A549 (cell line): ENCODE results near the gene ADGRL3. TPM values are rescaled to one million over a fixed set of nuclear protein-coding genes. Genes with fewer than 3 reads are reported as not detected.

ENCODE experiments used
- ATAC-seq, 2 experiments: fragments of 200-7000 bp in 1 of 2; fragments of >200 bp in 1 of 2; cut with Nextera tagmentation in 1 of 2; cut with Tn5 transposase in 1 of 2; 3 replicates each; pipeline versions ENCODE4 v1.8.0 to v1.9.1; 2018 to 2020; ENCODE audit warnings: mild to moderate bottlenecking in 1 of 2, moderate library complexity in 1 of 2
- CTCF ChIA-PET: fragments of 300-600 bp; sonication (Branson Sonifier 250); formaldehyde crosslinking; extraction: SDS; loops from one replicate; lab custom pipeline; 2021; ENCODE audit warnings: antibody characterized with exemption, inconsistent platforms; lab: Yijun Ruan, JAX
- POLR2A ChIA-PET: fragments of 350-600 bp; formaldehyde crosslinking; extraction: SDS; loops from one replicate; lab custom pipeline; 2021; ENCODE audit warnings: antibody characterized with exemption, inconsistent platforms; lab: Yijun Ruan, JAX
- DNase-seq, 2 experiments: peaks; one replicate each; pipeline versions ENCODE4 v3.0.0 to v3.0.0-alpha.2; 2011 to 2016; ENCODE audit warnings: low read depth in 1 of 2, low spot score in 1 of 2
- FAIRE-seq: peaks from 2 replicates; lab custom pipeline; 2011; peaks lifted over from hg19 to GRCh38; lab: Jason Lieb, UNC
- H3K27ac ChIP-seq, 2 experiments: fragments of >200 bp; sonication (Bioruptor Twin); formaldehyde crosslinking; 3 replicates each; pipeline ENCODE4 v1.5.1; 2016 to 2017
- H3K4me1 ChIP-seq: fragments of >200 bp; sonication (Bioruptor Twin); formaldehyde crosslinking; 3 replicates; pipeline ENCODE4 v1.6.1; 2016
- H3K4me2 ChIP-seq: fragments of >200 bp; sonication (Bioruptor Twin); formaldehyde crosslinking; 3 replicates; pipeline ENCODE4 v1.6.1; 2016
- H3K4me3 ChIP-seq: fragments of >200 bp; sonication (Bioruptor Twin); formaldehyde crosslinking; 3 replicates; pipeline ENCODE4 v1.5.1; 2016
- H3K9me3 ChIP-seq: fragments of >200 bp; sonication (Bioruptor Twin); formaldehyde crosslinking; 3 replicates; pipeline ENCODE4 v1.6.1; 2016
- BHLHE40 ChIP-seq: IDR thresholded peaks from 2 replicates; pipeline ENCODE4 v1.6.1; 2012; ENCODE audit warnings: low read depth, low read length, inconsistent platforms
- CEBPB ChIP-seq, 2 experiments: fragments of >200 bp in 1 of 2; sonication (Bioruptor Twin) in 1 of 2; formaldehyde crosslinking in 1 of 2; IDR thresholded peaks; 2 replicates each; pipeline ENCODE4 v1.6.1; 2012 to 2016
- CHD2 ChIP-seq: fragments of 150-350 bp; IDR thresholded peaks from 2 replicates; pipeline ENCODE4 v1.6.1; 2014; ENCODE audit warnings: low read length; ENCODE audit not compliant: partially characterized antibody
- CHD4 ChIP-seq: fragments of 200-600 bp; sonication (generic); IDR thresholded peaks from 2 replicates; pipeline ENCODE4 v1.6.1; 2016; ENCODE audit warnings: antibody characterized with exemption, mild to moderate bottlenecking, borderline replicate concordance
- EHF ChIP-seq: fragments of 250-450 bp; sonication (Bioruptor Pico); IDR thresholded peaks from 2 replicates; pipeline ENCODE4 v1.5.0; 2020; ENCODE audit warnings: mild to moderate bottlenecking
- EHMT2 ChIP-seq: fragments of 200-600 bp; sonication (generic); IDR thresholded peaks from 2 replicates; pipeline ENCODE4 v1.6.1; 2016; ENCODE audit warnings: antibody characterized with exemption, low read depth, mild to moderate bottlenecking, moderate library complexity
- FOSL2 ChIP-seq, 2 experiments: fragments of 450-650 bp in 1 of 2; fragments of >200 bp in 1 of 2; sonication (Bioruptor Twin) in 1 of 2; formaldehyde crosslinking; IDR thresholded peaks; 2 replicates each; pipeline versions ENCODE4 v1.5.0 to v1.6.1; 2016 to 2020; ENCODE audit warnings: mild to moderate bottlenecking in 1 of 2, moderate library complexity in 1 of 2
- HDAC2 ChIP-seq: fragments of 200-600 bp; sonication (generic); IDR thresholded peaks from 2 replicates; pipeline ENCODE4 v1.6.1; 2016
- HES2 ChIP-seq: fragments of >200 bp; sonication (Bioruptor Twin); formaldehyde crosslinking; IDR thresholded peaks from 2 replicates; pipeline ENCODE4 v1.6.1; 2016
- HOXA7 ChIP-seq: fragments of 250-450 bp; sonication (Bioruptor Pico); IDR thresholded peaks from 2 replicates; pipeline ENCODE4 v1.5.0; 2020; ENCODE audit warnings: mild to moderate bottlenecking, moderate library complexity
- HOXB13 ChIP-seq: fragments of 250-450 bp; sonication (Bioruptor Pico); IDR thresholded peaks from 2 replicates; pipeline ENCODE4 v1.5.0; 2020; ENCODE audit warnings: low read depth, mild to moderate bottlenecking, moderate library complexity
- JUN ChIP-seq, 2 experiments: fragments of >200 bp; sonication (Bioruptor Twin); formaldehyde crosslinking; IDR thresholded peaks; 2 replicates in 1 of 2; 3 replicates in 1 of 2; pipeline ENCODE4 v1.6.1; 2016 to 2017
- JUNB ChIP-seq: fragments of >200 bp; sonication (Bioruptor Twin); formaldehyde crosslinking; IDR thresholded peaks from 2 replicates; pipeline ENCODE4 v1.6.1; 2016
- KDM1A ChIP-seq: fragments of 200-600 bp; sonication (generic); IDR thresholded peaks from 2 replicates; pipeline ENCODE4 v1.6.1; 2016; ENCODE audit warnings: low read depth, mild to moderate bottlenecking
- MAFK ChIP-seq: fragments of 450-650 bp; IDR thresholded peaks from 2 replicates; pipeline ENCODE4 v1.6.1; 2014; ENCODE audit not compliant: partially characterized antibody
- MAZ ChIP-seq: fragments of 150-350 bp; IDR thresholded peaks from 2 replicates; pipeline ENCODE4 v1.6.1; 2014; ENCODE audit warnings: antibody characterized with exemption, low read depth, low read length, borderline replicate concordance
- NFE2L2 ChIP-seq: fragments of 150-350 bp; conservative IDR thresholded peaks from 2 replicates; pipeline ENCODE4 v1.6.1; 2014; ENCODE audit warnings: low read length
- PBX3 ChIP-seq: IDR thresholded peaks from 2 replicates; pipeline ENCODE4 v1.6.1; 2012
- PHF8 ChIP-seq: fragments of 200-600 bp; sonication (generic); IDR thresholded peaks from 2 replicates; pipeline ENCODE4 v1.6.1; 2016; ENCODE audit warnings: low read depth, mild to moderate bottlenecking, antibody characterized with exemption, moderate library complexity, borderline replicate concordance
- POLR2A ChIP-seq: IDR thresholded peaks from 2 replicates; pipeline ENCODE4 v1.6.1; 2012; ENCODE audit warnings: mild to moderate bottlenecking, low read length
- POLR2AphosphoS2 ChIP-seq: conservative IDR thresholded peaks from 2 replicates; pipeline ENCODE4 v1.6.1; 2012; ENCODE audit warnings: low read length, improper control_type of control experiment, inconsistent platforms
- RARB ChIP-seq: fragments of 250-450 bp; sonication (Bioruptor Pico); IDR thresholded peaks from 2 replicates; pipeline ENCODE4 v1.8.0; 2021; ENCODE audit warnings: mild to moderate bottlenecking, moderate library complexity
- REST ChIP-seq: fragments of 200-600 bp; sonication (generic); IDR thresholded peaks from 2 replicates; pipeline ENCODE4 v1.6.1; 2016; ENCODE audit warnings: antibody characterized with exemption, mild to moderate bottlenecking, moderate library complexity
- SREBF2 ChIP-seq: fragments of 450-650 bp; IDR thresholded peaks from 2 replicates; pipeline ENCODE4 v1.6.1; 2014; ENCODE audit warnings: mild to moderate bottlenecking, moderate library complexity
- ZNF302 ChIP-seq: fragments of 250-450 bp; sonication (Bioruptor Pico); IDR thresholded peaks from 2 replicates; pipeline ENCODE4 v1.9.0; 2021; ENCODE audit warnings: inconsistent platforms, mild to moderate bottlenecking, moderate library complexity
- ZSCAN20 ChIP-seq: fragments of 250-450 bp; sonication (Bioruptor Pico); IDR thresholded peaks from 2 replicates; pipeline ENCODE4 v1.8.0; 2022; ENCODE audit warnings: mild to moderate bottlenecking, moderate library complexity
- WGBS: methylation state at CpG from one replicate; pipeline ENCODE4 v1.1.6; 2017; ENCODE audit errors: missing lambda C conversion rate; 5-methylcytosine and 5-hydroxymethylcytosine counted together
- polyA plus RNA-seq, 4 experiments: library from polyadenylated mRNA; depleted of rRNA in 3 of 4; stranded (reverse); fragments of >200 nt; fragmentation: RNase III in 1 of 4; extraction: RNeasy Plus Mini Kit Qiagen cat#74134 plus additional on column Dnase treatment in 1 of 4; gene quantifications; 2 replicates in 3 of 4; 3 replicates in 1 of 4; pipeline ENCODE4 v1.2.3, GENCODE V29; 2011 to 2017
- TF ChIP-seq, protein P1 (sequence below): fragments of 450-650 bp; IDR thresholded peaks from 2 replicates; pipeline ENCODE4 v1.6.1; 2014; ENCODE audit warnings: antibody characterized with exemption

ADGRL3 gene
- polyA plus RNA-seq, 2 of the 4 experiments (the other 2 are of a cell fraction): 0.05 to 0.12 TPM

DNA sequence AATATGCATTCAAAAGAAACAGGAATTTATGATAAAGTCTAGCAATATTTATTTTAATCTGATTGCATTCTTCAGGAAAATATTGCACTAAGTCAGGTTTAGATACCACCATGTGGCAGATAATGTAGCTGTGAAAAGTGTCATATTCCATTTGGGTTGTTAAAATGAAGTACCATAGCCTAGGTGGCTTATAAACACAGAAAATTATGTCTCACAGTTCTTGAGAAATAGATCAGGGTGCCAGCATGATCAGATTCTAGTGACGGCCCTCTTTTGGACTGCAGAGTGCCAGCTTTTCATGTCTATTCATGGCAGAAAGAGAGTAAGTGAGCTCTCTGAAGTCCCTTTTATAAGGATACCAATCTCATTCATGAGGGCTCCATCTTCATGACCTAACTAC lies 5.6 kb upstream of the ADGRL3 start (continued):
- TF ChIP-seq PBX3: no peak
- TF ChIP-seq CHD2: no peak
- TF ChIP-seq MAZ: no peak

GRCh38 chr4:61195101-61195500 lies 5.0 kb upstream of the ADGRL3 start:
- DNase-seq (no peak), ATAC-seq (no peak), FAIRE-seq (no peak)
- no peak overlapping the region for H3K4me3 ChIP-seq
- H3K9me3 ChIP-seq: no peaks in the 10 kb centered on the region
- CTCF ChIA-PET: interaction anchor here (0.6 kb wide), 1 partner anchor 8 kb away, joined by 3 read pairs; no protein-coding TSS in a partner anchor
- TF ChIP-seq BHLHE40 (no peak), HES2 (no peak), EHMT2 (no peak), ZSCAN20 (CRISPR knock-in tag) (no peak), HOXB13 (no peak), CEBPB (IDR thresholded peaks at IDR 0.05) (no peak), ZNF302 (CRISPR knock-in tag) (no peak), PBX3 (no peak), NFE2L2 (no peak), JUN (IDR thresholded peaks at IDR 0.05) (no peak), HOXA7 (no peak), POLR2A (no peak), HDAC2 (no peak), EHF (CRISPR knock-in tag) (no peak), KDM1A (no peak), CHD4 (no peak)
- TF ChIP-seq, protein P1, sequence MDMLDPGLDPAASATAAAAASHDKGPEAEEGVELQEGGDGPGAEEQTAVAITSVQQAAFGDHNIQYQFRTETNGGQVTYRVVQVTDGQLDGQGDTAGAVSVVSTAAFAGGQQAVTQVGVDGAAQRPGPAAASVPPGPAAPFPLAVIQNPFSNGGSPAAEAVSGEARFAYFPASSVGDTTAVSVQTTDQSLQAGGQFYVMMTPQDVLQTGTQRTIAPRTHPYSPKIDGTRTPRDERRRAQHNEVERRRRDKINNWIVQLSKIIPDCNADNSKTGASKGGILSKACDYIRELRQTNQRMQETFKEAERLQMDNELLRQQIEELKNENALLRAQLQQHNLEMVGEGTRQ: no peak
- no peak overlapping the region for H3K4me2 ChIP-seq
- no peaks in the 10 kb centered on the region for H3K4me1 ChIP-seq
- no peak overlapping the region for H3K27ac ChIP-seq
- POLR2A ChIA-PET: no interaction called here
- WGBS: 5% methylated on average over 1 of the region's 1 CpG

DNA sequence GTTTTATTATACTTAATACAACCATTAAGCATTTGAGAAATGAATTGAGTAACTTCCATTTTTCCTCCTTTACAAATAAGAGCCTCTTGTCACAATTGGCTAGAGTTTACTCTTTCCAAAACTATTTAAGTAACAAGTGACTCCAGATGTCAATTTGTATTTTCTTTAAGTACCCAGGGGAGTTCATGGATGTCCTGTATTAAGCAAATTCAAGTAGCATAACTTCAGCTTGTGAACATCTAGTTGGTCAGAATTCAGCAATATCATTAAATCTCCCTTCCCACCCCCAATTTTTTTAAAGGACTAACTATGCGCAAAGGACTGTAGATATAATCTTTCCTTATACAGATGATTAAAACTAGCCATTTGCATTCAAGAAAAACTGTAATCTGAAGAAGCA lies 1.4 kb upstream of the ADGRL3 start:
- Histone ChIP-seq H3K9me3 (no peaks in the 10 kb centered on the region), H3K4me3 (no peak overlapping the region), H3K27ac (no peak overlapping the region), H3K4me1 (no peaks in the 10 kb centered on the region)
- WGBS: 100% methylated on average over 1 of the region's 1 CpG
- ATAC-seq (no peak), DNase-seq (no peak)
- POLR2A ChIA-PET: no interaction called here
- CTCF ChIA-PET: no interaction called here
- TF ChIP-seq REST (no peak), EHF (CRISPR knock-in tag) (no peak), JUNB (no peak), FOSL2 (IDR thresholded peaks at IDR 0.05) (no peak), FOSL2 (CRISPR knock-in tag; IDR thresholded peaks at IDR 0.05) (no peak), HES2 (no peak), SREBF2 (no peak), MAFK (no peak), POLR2AphosphoS2 (no peak), RARB (no peak), PHF8 (no peak)
- TF ChIP-seq, protein P1: no peak
- TF ChIP-seq, all 56 proteins: peak for 0
- H3K4me2 ChIP-seq: no peak overlapping the region
- no peak for FAIRE-seq
